Neural progenitor cell (in vitro differentiated cells): ENCODE results near the gene GRK3.

Experiments used
- EZH2 ChIP-seq: fragments of 200-600 bp; sonication (generic); IDR thresholded peaks from 2 replicates; pipeline ENCODE4 v1.6.1; 2017; ENCODE audit warnings: antibody characterized with exemption, mild to moderate bottlenecking, moderate library complexity
- TF ChIP-seq, protein P1 (sequence below): fragments of 200-600 bp; sonication (generic); IDR thresholded peaks from 2 replicates; pipeline ENCODE4 v1.5.1; 2017; ENCODE audit warnings: antibody characterized with exemption, mild to moderate bottlenecking

DNA sequence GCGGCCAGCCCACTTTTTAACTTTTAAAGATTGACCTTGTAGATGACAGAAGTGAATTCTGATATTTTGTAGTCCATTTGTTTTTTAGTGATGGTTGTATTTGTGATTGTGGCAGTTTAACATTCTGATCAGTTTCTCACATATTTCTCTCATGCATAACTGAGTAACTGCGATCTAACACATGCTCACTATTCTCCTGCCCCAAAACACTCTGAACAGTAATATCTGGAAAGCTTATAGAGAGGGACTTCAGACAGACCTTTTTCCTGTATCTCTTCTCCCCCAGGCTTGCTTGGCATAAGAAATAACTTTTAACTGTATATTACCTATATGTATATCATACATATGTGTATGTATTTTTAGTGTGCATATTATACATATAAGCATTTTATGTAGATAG, 140.2 kb downstream of the GRK3 start:
- TF ChIP-seq, protein P1, sequence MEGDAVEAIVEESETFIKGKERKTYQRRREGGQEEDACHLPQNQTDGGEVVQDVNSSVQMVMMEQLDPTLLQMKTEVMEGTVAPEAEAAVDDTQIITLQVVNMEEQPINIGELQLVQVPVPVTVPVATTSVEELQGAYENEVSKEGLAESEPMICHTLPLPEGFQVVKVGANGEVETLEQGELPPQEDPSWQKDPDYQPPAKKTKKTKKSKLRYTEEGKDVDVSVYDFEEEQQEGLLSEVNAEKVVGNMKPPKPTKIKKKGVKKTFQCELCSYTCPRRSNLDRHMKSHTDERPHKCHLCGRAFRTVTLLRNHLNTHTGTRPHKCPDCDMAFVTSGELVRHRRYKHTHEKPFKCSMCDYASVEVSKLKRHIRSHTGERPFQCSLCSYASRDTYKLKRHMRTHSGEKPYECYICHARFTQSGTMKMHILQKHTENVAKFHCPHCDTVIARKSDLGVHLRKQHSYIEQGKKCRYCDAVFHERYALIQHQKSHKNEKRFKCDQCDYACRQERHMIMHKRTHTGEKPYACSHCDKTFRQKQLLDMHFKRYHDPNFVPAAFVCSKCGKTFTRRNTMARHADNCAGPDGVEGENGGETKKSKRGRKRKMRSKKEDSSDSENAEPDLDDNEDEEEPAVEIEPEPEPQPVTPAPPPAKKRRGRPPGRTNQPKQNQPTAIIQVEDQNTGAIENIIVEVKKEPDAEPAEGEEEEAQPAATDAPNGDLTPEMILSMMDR = no peak
- TF ChIP-seq EZH2 = no peak
